Fibroblast of skin of left quadriceps (primary cell): ENCODE results near the gene LNPEP.

Experiments
- DNase-seq, 2 experiments: peaks; one replicate each; pipeline ENCODE4 v3.0.0-alpha.2; 2013; ENCODE audit warnings: low read depth in 2 of 2

LNPEP gene

GRCh38 chr5:96999856-97000255, 64.0 kb downstream of the LNPEP start:
- no peak for DNase-seq

GRCh38 chr5:97000391-97000790, 64.5 kb downstream of the LNPEP start:
- DNase-seq = no peak

GRCh38 chr5:97002983-97003382, 67.1 kb downstream of the LNPEP start:
- DNase-seq = no peak

- no peak for DNase-seq
Measured at GRCh38 chr5:97004423-97005060, 68.7 kb downstream of the LNPEP start.

- DNase-seq = no peak
Measured at GRCh38 chr5:97006454-97007060, 70.7 kb downstream of the LNPEP start.

GRCh38 chr5:97009212-97009898, 73.5 kb downstream of the LNPEP start:
- no peak for DNase-seq

- no peak for DNase-seq
Measured at GRCh38 chr5:97009921-97010320, 74.0 kb downstream of the LNPEP start.

GRCh38 chr5:97010606-97011005, 74.7 kb downstream of the LNPEP start:
- peak; percentile 47 to 53 for DNase-seq

- no peak for DNase-seq
Measured at GRCh38 chr5:97011567-97011966, 75.7 kb downstream of the LNPEP start.

GRCh38 chr5:97019435-97020117, 83.7 kb downstream of the LNPEP start:
- no peak for DNase-seq

- no peak for DNase-seq
Measured at GRCh38 chr5:97021416-97021815, 85.5 kb downstream of the LNPEP start.

GRCh38 chr5:97022898-97023297, 87.0 kb downstream of the LNPEP start:
- no peak for DNase-seq

- DNase-seq = no peak
Measured at GRCh38 chr5:97026721-97027120, 90.8 kb downstream of the LNPEP start.

GRCh38 chr5:97037819-97038218, 101.9 kb downstream of the LNPEP start:
- no peak for DNase-seq

GRCh38 chr5:97041239-97041638, 105.4 kb downstream of the LNPEP start:
- no peak for DNase-seq

GRCh38 chr5:97042996-97043395, 107.1 kb downstream of the LNPEP start:
- DNase-seq = no peak

GRCh38 chr5:97043511-97043910, 107.6 kb downstream of the LNPEP start:
- no peak for DNase-seq

- DNase-seq = no peak
Measured at GRCh38 chr5:97044052-97044451, 108.2 kb downstream of the LNPEP start.

GRCh38 chr5:97046270-97046982, 110.5 kb downstream of the LNPEP start:
- DNase-seq = peak; percentile 9 to 11

- no peak for DNase-seq
Measured at GRCh38 chr5:97047076-97047475, 111.2 kb downstream of the LNPEP start.

GRCh38 chr5:97049175-97049574, 113.3 kb downstream of the LNPEP start:
- DNase-seq = no peak

- DNase-seq = no peak
Measured at GRCh38 chr5:97056263-97056662, 120.4 kb downstream of the LNPEP start.
